Spleen (tissue), 7 donors: ENCODE measurements around the gene NGEF.

Experiments used
- POLR2A ChIP-seq, 3 donors: fragments of 450-650 bp; IDR thresholded peaks; one replicate each; pipeline ENCODE4 v1.5.1; 2017; ENCODE audit warnings: antibody characterized with exemption in 3 of 3, mild to moderate bottlenecking in 1 of 3
- POLR2AphosphoS5 ChIP-seq, 3 donors: sonication (generic); formaldehyde crosslinking; IDR thresholded peaks; one replicate each; pipeline ENCODE4 v1.5.1; 2017; ENCODE audit warnings: antibody characterized with exemption in 3 of 3
- TF ChIP-seq, protein P1 (sequence below), 11 experiments: fragments of 200-600 bp in 7 of 11; fragments of 450-650 bp in 4 of 11; sonication (generic) in 4 of 11; IDR thresholded peaks in 8 of 11; conservative IDR thresholded peaks in 3 of 11; 1 replicate in 7 of 11; 2 replicates in 4 of 11; pipeline versions ENCODE4 v1.4.0 to v1.8.0; 2016 to 2021; ENCODE audit warnings: antibody characterized with exemption in 11 of 11, inconsistent platforms in 4 of 11, mild to moderate bottlenecking in 1 of 11
- donor health status: DM: no; HTN: no; CAD: no; lungs with moderate emphysema.
- donor health status: DM: no; HTN: no; CAD: no.
- donor health status: DM: no; HTN: no; CAD: no.

DNA sequence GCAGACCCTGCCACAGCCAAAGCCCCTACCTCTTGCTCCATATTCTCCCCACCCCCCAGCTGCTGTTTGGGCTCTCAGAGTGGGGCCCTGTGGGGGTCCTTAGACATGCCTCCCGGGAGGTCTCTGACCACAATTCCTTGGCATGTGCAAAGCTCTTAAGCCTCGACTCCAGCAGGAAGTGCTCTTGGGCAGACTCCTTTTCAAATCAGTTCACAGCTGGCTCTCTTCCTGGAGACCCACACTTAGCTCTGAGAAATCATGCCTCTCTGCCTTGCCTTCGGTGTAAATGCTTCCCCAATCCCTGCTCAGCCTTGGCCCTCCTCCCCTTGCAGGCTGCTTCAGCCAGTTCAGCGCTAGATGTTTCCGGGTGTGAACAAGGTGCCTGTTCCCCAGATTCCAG, 46.9 kb downstream of the NGEF start:
- TF ChIP-seq, protein P1, sequence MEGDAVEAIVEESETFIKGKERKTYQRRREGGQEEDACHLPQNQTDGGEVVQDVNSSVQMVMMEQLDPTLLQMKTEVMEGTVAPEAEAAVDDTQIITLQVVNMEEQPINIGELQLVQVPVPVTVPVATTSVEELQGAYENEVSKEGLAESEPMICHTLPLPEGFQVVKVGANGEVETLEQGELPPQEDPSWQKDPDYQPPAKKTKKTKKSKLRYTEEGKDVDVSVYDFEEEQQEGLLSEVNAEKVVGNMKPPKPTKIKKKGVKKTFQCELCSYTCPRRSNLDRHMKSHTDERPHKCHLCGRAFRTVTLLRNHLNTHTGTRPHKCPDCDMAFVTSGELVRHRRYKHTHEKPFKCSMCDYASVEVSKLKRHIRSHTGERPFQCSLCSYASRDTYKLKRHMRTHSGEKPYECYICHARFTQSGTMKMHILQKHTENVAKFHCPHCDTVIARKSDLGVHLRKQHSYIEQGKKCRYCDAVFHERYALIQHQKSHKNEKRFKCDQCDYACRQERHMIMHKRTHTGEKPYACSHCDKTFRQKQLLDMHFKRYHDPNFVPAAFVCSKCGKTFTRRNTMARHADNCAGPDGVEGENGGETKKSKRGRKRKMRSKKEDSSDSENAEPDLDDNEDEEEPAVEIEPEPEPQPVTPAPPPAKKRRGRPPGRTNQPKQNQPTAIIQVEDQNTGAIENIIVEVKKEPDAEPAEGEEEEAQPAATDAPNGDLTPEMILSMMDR (IDR thresholded peaks at IDR 0.05 in 8 of 11, conservative IDR thresholded peaks at IDR 0.05 in 3 of 11) = no peak
- TF ChIP-seq POLR2A (IDR thresholded peaks at IDR 0.05) (no peak), POLR2AphosphoS5 (IDR thresholded peaks at IDR 0.05) (no peak)
